GM04504 (cell line): Measurements from ENCODE around the gene ACAD10.
"Not testable (repeated sequence)": the region's sequence is repeated elsewhere in the genome, so short reads cannot be mapped to it uniquely, and the experiment has no call there.

ENCODE experiments used
- DNase-seq: peaks from one replicate; pipeline ENCODE4 v3.0.0-alpha.2; 2012; ENCODE audit warnings: low read depth

ACAD10 gene

DNA sequence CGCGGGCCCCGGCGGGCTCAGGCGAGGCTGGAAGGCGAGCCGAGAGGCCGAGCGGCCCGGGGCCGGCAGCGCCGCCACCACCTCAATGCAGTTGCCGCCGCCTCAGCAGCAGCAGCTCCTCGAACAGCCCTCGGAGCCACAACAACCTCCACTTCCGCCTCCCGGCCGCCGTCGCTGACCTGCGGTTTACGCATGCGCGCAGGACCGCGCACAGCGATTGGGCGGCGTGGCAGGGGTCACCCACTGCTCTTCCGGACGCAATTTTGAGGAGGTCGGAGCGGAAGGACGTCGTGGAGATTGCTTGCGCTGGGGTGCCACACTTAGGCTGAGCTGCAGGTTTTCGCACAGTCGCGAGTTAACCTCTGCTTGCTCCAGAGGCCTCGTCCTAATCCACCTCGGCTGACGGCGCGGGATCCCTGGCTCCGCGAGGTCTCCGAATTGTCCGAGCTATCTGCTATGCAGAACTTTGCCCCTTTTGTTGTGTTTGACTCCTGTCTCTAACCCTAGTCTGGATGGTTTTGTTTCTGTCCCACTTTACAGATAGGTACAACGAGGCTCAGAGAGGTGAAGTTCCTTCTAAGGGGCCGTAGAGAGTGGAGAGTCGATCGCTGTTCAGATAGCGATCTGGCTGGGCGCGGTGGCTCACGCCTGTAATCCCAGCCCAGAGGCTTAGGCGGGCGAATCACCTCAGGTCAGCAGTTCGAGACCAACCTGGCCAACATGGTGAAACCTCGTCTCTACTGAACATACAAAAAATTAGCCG lies at the start of gene ACAD10, which contains the start of gene BRAP:
ACAD10 (plus strand) TSS at position 243 of the 763 bp plus-strand sequence. CDS start 6,657 bp downstream, outside the sequence.
BRAP (minus strand) TSS at position 146 of the 763 bp plus-strand sequence. CDS start 164 bp downstream, outside the sequence.
- peak; percentile 87 for DNase-seq

DNA sequence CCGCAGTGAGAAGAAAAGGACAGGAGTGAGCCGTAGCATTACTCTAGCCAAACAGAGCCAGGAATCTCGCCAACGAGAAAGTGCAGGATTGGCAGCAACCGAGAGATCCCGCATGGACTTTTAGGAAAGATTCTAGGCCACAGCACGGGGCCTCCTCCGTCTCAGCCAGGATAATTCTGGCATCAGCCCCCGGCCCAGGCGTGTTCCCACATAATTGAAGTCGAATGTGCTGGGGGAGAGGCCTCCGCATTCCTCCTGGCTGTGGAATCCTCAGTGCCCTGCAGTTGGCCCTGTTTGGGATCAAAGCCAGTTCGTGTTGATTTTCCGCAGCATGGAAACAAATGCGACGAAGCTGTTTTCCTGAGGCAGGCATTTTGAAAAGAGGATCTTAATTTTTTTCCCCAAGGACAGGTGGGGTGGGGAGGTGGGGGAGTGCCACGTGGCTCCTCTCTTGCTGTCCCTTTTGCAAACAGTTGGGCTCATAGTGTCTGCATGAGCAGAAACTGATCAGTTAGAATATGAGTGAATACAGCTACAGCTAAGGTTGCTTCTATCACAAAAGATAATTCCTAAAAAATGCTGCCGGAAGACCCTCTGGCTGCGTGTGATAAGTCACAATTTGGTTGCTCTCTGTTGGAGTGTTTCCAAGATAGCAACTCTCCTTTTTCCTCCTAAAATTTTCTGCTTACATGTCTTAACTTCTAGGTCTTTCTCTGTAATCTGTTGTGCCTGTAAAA lies 49.5 kb upstream of the ACAD10 start:
- DNase-seq: peak; percentile 61

DNA sequence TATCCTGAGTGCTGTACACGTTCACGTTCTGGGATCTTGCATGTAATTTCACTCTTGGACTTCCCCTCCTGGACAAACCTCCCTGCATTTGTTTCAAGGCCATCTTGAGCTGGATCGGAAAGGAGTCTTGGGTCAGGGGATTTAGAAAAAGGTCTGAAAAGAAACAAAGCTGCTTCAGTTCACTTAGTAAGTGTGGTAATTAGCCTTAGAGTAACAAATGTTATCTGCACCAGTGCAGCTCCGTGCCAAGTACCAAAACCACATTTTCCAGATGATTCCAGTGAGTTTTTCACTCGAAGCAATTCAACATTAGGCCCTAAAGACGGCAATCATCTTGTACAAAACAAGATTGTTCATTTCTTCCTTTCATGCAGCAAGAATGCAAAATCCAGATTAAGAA lies 47.3 kb upstream of the ACAD10 start:
- DNase-seq: no peak

DNA sequence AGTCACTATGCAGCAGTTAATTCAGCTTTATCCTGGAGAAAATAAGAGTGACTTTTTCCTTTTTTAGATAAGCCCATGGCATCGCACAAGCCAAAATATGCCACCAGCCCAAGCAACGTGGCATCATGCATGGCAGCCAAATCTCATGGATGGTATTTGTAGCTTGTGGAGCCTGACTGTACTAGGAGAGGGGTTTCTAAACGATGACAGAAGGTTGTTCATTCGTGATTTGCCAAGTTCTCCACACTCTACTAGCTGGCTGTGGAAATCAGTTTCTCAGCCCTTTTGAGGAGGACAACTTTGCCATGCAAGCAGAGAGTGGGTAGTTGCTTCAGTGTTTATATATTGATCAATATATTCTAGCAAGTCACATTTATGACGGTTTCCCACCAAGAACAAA lies 45.3 kb upstream of the ACAD10 start:
- DNase-seq: no peak

DNA sequence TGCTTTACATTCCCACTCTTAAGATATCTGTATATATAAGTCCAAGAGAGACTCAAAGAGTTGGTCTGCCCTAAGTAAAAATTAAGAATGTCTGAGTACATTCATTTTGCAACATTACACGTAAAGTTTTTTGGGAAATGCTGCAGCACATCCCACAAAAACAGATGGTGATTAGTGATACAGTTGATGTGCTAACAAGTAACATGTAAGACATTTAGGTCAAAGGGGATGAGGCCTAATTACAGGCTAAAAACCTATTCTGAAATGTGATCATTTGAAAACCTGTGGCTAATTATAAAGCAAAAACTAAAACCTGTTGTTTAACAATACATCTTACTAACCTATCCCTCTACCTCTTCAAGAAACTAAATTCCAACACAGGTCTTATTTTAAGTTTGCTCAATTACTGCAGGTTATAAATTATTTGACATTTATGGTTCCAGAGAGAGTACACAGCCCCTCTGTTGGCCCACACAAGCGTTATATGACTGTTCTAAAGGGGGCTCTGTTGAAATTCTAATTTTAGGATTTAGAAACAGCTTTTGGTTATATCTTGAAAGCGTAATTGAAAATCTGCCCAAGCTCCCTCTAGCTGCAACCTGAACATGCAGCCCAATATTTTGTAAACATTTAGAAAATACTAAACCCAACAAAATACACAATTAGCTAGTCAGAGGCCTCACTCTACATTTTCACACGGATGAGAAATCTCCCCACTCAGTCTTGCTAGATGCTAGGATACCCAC lies 43.0 kb upstream of the ACAD10 start:
- DNase-seq: no peak

DNA sequence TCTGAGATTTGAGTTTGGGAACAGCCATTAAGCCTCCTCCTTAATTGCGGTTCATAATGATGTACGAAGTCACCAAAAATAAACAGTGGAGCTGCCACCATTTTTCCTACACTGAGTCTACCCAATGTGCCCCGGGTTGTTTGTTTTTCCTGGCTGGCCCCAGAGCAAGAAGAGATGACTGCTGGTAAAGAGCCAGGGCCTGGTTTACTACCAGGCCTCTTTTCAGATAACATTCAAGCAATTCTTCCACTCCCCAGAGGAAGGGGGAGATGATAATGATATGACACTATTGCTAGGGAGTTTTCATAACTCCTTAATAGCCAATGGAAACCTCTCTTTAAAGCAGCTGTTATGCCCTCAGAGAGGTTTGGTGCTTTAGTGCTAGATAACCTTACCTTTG lies 42.4 kb upstream of the ACAD10 start:
- no peak for DNase-seq

GRCh38 chr12:111645433-111645832 lies 40.4 kb upstream of the ACAD10 start:
- no peak for DNase-seq

DNA sequence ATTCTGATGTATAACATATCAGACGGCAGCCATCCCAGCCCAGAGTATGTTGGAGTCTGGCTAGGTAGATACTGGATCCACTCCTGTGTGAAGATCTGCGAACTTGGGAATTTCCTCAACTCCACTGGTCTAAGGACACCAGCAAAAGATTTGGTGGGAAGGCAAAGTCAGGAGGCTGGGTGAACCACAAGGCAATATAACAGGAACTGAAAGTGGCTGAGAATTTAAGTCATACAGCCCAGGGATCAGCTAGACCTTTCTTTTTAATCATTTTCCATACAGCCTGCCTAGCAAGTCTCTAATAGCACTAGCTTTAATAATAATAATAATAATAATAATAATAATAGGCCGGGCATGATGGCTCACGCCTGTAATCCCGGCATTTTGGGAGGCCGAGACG lies 34.9 kb upstream of the ACAD10 start:
- no peak for DNase-seq

DNA sequence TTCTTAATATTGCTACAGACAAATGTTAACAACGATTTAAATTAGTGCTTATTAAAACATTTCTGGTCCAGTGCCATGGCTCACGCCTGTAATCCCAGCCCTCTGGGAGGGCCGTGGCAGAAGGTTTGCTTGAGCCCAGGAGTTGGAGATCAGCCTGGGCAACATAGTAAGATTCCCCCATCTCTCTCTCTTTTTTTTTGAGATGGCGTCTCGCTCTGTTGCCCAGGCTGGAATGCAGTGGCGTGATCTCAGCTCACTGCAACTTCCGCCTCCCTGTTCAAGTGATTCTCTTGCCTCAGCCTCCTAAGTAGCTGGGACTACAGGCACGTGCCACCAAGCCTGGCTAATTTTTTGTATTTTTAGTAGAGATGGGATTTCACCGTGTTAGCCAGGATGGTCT lies 33.3 kb upstream of the ACAD10 start:
- not testable (repeated sequence) for DNase-seq

GRCh38 chr12:111653596-111653995 lies 32.3 kb upstream of the ACAD10 start:
- DNase-seq: no peak

- no peak for DNase-seq
Observed at GRCh38 chr12:111655356-111655755, 30.5 kb upstream of the ACAD10 start.

DNA sequence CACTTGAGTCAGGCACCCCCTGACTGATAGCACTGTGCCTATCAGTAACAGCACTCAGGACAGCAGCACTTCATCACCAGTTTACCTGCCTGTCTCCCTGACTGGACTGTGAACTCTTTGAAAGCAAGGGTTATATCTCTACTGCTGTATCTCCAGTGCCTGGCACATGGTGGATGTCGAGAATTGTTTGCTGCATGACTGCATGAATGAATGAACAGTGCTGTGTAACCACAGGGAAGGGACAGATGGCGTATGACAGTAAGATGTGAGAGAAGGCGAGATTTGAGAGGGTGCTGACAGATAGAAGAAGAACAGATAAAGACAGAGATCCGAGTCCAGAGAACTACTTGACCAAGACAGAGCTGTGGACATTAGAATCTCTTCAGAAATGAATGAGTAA lies 29.8 kb upstream of the ACAD10 start:
- DNase-seq: no peak

- no peak for DNase-seq
Observed at GRCh38 chr12:111664499-111664898, 21.4 kb upstream of the ACAD10 start.

- no peak for DNase-seq
Observed at GRCh38 chr12:111664961-111665865, 20.6 kb upstream of the ACAD10 start.

GRCh38 chr12:111672822-111673381 lies 13.0 kb upstream of the ACAD10 start:
- DNase-seq: no peak

- peak; percentile 2 for DNase-seq
Observed at GRCh38 chr12:111673503-111673902, 12.3 kb upstream of the ACAD10 start.

GRCh38 chr12:111677186-111677585 lies 8.7 kb upstream of the ACAD10 start:
- no peak for DNase-seq

DNA sequence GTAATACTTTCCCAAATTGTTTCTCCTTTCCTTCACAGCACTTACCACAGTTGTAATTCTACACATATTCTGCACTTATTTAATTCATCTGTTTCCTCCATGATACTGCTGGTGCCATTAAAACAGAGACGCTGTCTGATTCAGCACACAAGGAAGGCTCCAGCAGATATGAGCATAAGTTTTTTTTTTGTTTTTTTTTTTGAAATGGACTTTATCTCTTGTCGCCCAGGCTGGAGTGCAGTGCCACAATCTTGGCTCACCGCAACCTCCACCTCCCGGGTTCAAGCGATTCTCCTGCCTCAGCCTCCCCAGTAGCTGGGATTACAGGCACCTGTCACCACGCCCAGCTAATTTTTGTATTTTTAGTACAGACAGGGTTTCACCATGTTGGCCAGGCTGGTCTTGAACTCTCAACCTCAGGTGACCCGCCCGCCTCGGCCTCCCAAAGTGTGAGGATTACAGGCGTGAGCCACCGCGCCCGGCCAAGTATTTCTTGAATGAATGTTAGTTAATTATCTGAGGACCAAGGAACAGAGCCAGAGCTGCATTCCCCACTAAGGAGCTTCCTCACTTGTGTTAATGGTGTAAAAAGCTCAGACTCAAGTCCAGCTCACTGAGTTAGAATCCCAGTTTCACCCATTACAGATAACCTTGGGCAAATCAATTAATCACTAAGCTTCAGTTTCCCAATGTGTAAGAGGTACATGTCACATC lies 1.2 kb upstream of the ACAD10 start:
- not testable (repeated sequence) for DNase-seq

- no peak for DNase-seq
Observed at GRCh38 chr12:111685322-111685810, 487 bp upstream of the ACAD10 start.

- DNase-seq: no peak
Observed at GRCh38 chr12:111686574-111687105, 787 bp downstream of the ACAD10 start.
